Posterior vena cava (tissue), 2 donors: ENCODE measurements around the gene BSCL2. TPM values are rescaled to one million over a fixed set of nuclear protein-coding genes. Genes with fewer than 3 reads are reported as not detected.
"Not testable (repeated sequence)": the region's sequence is repeated elsewhere in the genome, so short reads cannot be mapped to it uniquely, and the experiment has no call there.

ENCODE experiments used
- DNase-seq: peaks from one replicate; pipeline ENCODE4 v3.0.0-alpha.2; 2020; ENCODE audit warnings: low spot score
- intact Hi-C, 2 donors: fragments of 100-400 bp; cut with DNase I; formaldehyde crosslinking; loops; one replicate each; pipeline versions ENCODE4 v1.14.1 to v1.14.2; 2022 to 2023
- long read RNA-seq, 2 donors: library from polyadenylated mRNA; unstranded; transcript quantifications; one replicate each; pipeline ENCODE4 v2.0.0, GENCODE V29; 2020 to 2021
- total RNA-seq, 2 donors: library from RNA; stranded (reverse); fragmentation: NEBNext Ultra II Directional; extraction: Animal tissue kit (Norgen Biotek cat#: 25700); gene quantifications; one replicate each; pipeline ENCODE4 v1.2.1, GENCODE V29; 2021
- donor health status: DM: yes; HTN: yes; CAD: no.
- donor health status: DM: yes; HTN: yes; CAD: no.

The BSCL2 gene
- 10 to 100 TPM; 30.6 to 54.8 TPM for total RNA-seq
- long read RNA-seq, donor 1, transcript BSCL2-207 (11 exons, 1,516 nt), result major isoform, 17 of 31 reads
- long read RNA-seq, donor 1, partial matches to known transcripts, result 2 of 31 reads
- long read RNA-seq, donor 1, other reads (novel, unspliced or antisense), result 9 of 31 reads
- long read RNA-seq, donor 2, transcript BSCL2-207 (11 exons, 1,516 nt), result major isoform, 94 of 158 reads
- long read RNA-seq, donor 2, transcript BSCL2-205 (11 exons, 1,693 nt), result minor isoform, 5 of 158 reads
- long read RNA-seq, donor 2, transcript BSCL2-210 (11 exons, 1,440 nt), result minor isoform, 15 of 158 reads
- long read RNA-seq, donor 2, partial matches to known transcripts, result 1 of 158 reads
- long read RNA-seq, donor 2, other reads (novel, unspliced or antisense), result 43 of 158 reads

GRCh38 chr11:62707277-62707861, at the start of gene BSCL2, which contains the start of gene GNG3:
Gene BSCL2, minus strand, starts transcription at chr11:62707424. Its CDS starts 229 bp downstream, at chr11:62707195.
Gene GNG3, plus strand, starts transcription at chr11:62707676. Its CDS starts 620 bp downstream, at chr11:62708296.
- no peak for DNase-seq
- intact Hi-C loops, result no loop called here

- peak; percentile 17 for DNase-seq
- intact Hi-C loops, result no loop called here
Measured at GRCh38 chr11:62755086-62755615, 47.9 kb upstream of the BSCL2 start.

GRCh38 chr11:62753736-62754603, 46.7 kb upstream of the BSCL2 start, which contains the start of gene ZBTB3:
Gene ZBTB3, minus strand, starts transcription at chr11:62754160. Its CDS starts 496 bp downstream, at chr11:62753664.
- intact Hi-C loops, result no loop called here
- DNase-seq, result peak; percentile 98

GRCh38 chr11:62752994-62753735, 45.9 kb upstream of the BSCL2 start:
- intact Hi-C loops, result no loop called here
- DNase-seq, result peak; percentile 78

GRCh38 chr11:62752177-62752785, 45.1 kb upstream of the BSCL2 start:
- DNase-seq, result peak; percentile 44
- intact Hi-C loops, result no loop called here

- peak; percentile 10 for DNase-seq
- intact Hi-C loops, result loop anchor here in 1 of 2 donors (2.0 kb wide), 1 partner anchor 19 kb away; no protein-coding TSS in a partner anchor
Measured at GRCh38 chr11:62749931-62750330, 42.7 kb upstream of the BSCL2 start.

- intact Hi-C loops, result loop anchor here in 1 of 2 donors (2.0 kb wide), 1 partner anchor 17 kb away; no protein-coding TSS in a partner anchor
- no peak for DNase-seq
Measured at GRCh38 chr11:62747475-62748160, 40.4 kb upstream of the BSCL2 start.

- intact Hi-C loops, result no loop called here
- DNase-seq, result no peak
Measured at GRCh38 chr11:62737196-62737595, 30.0 kb upstream of the BSCL2 start.

- intact Hi-C loops, result no loop called here
- no peak for DNase-seq
Measured at GRCh38 chr11:62732830-62733229, 25.6 kb upstream of the BSCL2 start.

- not testable (repeated sequence) for DNase-seq
Measured at GRCh38 chr11:62730076-62730475, 22.9 kb upstream of the BSCL2 start.

GRCh38 chr11:62728171-62728988, 21.2 kb upstream of the BSCL2 start, which contains the start of gene TTC9C:
Gene TTC9C, plus strand, starts transcription at chr11:62728486. Its CDS starts 363 bp downstream, at chr11:62728849.
- intact Hi-C loops, result no loop called here
- peak; percentile 93 for DNase-seq

More at GRCh38 chr11:62730076-62730475, 22.9 kb upstream of the BSCL2 start:
- intact Hi-C loops, result loop anchor here in 1 of 2 donors (2.0 kb wide), 1 partner anchor 19 kb away; no protein-coding TSS in a partner anchor

GRCh38 chr11:62727872-62728170, 20.6 kb upstream of the BSCL2 start:
- peak; percentile 92 for DNase-seq
- intact Hi-C loops, result no loop called here

GRCh38 chr11:62727165-62727871, 20.1 kb upstream of the BSCL2 start, which contains the start of gene HNRNPUL2:
Gene HNRNPUL2, minus strand, starts transcription at chr11:62727457. Its CDS starts 301 bp downstream, at chr11:62727156.
- intact Hi-C loops, result no loop called here
- DNase-seq, result peak; percentile 100

GRCh38 chr11:62726915-62727164, 19.6 kb upstream of the BSCL2 start:
- intact Hi-C loops, result no loop called here
- no peak for DNase-seq

GRCh38 chr11:62726156-62726914, 19.1 kb upstream of the BSCL2 start:
- intact Hi-C loops, result no loop called here
- no peak for DNase-seq

- intact Hi-C loops, result no loop called here
- DNase-seq, result no peak
Measured at GRCh38 chr11:62725646-62726045, 18.4 kb upstream of the BSCL2 start.
